Heart left ventricle (tissue), 13 donors: ENCODE results near the gene STK35.

Experiments
- POLR2A ChIP-seq, 2 donors: fragments of 450-650 bp; IDR thresholded peaks; one replicate each; pipeline ENCODE4 v1.6.1; 2017; ENCODE audit warnings: antibody characterized with exemption in 2 of 2, mild to moderate bottlenecking in 2 of 2, moderate library complexity in 2 of 2
- TF ChIP-seq, protein P1 (sequence below), 12 donors: fragments of 200-600 bp; sonication (generic) in 4 of 12; IDR thresholded peaks; one replicate each; pipeline versions ENCODE4 v1.5.0 to v1.8.0; 2018 to 2022; ENCODE audit warnings: antibody characterized with exemption in 12 of 12, mild to moderate bottlenecking in 5 of 12
- donor health status: ischemic (EF 13 %, LVEDD 7.1; RV severe dilation, severe dysfunction).
- donor health status: DM: no; HTN: yes; CAD: no.
- donor health status: DM: no; HTN: no; CAD: no.
- donor health status: ischemic (EF 25% LVEDD 6.9; RV normal size, moderate dysfunction).
- donor health status: ischemic (EF 25% LVEDD 5.7; RV mildly dilated, moderate dysfunction).
- donor health status: ischemic (EF 35%, LVEDD 5.7; RV mildly dilated, moderate dysfunction).
- donor health status: nonischemic (EF 11% LVEDD 7.7; RV severe dilation, severe dysfunction).
- donor health status: DM: yes; HTN: yes; CAD: no.
- donor health status: PGD.
- donor health status: ischemic (EF 29% LVEDD 5.4; RV normal size, mild dysfunction).
- donor health status: nonischemic (EF 23%, LVEDD 6.1; RV moderate dilation, normal function).

DNA sequence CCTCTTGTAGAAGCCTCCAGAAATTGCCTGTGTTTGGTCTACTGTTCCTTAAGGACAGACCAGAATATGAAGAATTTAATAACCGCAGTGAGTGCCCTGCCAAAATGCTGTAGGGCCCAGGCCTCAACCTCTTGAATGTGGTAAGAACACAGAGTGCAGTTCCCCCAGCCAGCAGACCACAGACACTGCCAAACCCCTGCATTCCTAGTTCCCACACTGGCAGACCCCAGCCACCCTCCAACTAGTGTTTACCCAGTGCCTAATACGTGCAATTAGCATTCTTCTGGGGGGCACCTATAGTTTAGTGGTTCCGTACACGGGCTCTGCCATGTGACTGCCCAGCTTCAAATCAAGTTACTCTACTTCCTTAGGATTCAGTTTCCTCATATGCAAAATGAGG, 51.7 kb downstream of the STK35 start:
- TF ChIP-seq, protein P1, sequence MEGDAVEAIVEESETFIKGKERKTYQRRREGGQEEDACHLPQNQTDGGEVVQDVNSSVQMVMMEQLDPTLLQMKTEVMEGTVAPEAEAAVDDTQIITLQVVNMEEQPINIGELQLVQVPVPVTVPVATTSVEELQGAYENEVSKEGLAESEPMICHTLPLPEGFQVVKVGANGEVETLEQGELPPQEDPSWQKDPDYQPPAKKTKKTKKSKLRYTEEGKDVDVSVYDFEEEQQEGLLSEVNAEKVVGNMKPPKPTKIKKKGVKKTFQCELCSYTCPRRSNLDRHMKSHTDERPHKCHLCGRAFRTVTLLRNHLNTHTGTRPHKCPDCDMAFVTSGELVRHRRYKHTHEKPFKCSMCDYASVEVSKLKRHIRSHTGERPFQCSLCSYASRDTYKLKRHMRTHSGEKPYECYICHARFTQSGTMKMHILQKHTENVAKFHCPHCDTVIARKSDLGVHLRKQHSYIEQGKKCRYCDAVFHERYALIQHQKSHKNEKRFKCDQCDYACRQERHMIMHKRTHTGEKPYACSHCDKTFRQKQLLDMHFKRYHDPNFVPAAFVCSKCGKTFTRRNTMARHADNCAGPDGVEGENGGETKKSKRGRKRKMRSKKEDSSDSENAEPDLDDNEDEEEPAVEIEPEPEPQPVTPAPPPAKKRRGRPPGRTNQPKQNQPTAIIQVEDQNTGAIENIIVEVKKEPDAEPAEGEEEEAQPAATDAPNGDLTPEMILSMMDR (IDR thresholded peaks at IDR 0.05), result no peak
- TF ChIP-seq POLR2A (IDR thresholded peaks at IDR 0.05), result no peak
